ENCODE data around the gene ZBTB9. TPM values are rescaled to one million over a fixed set of nuclear protein-coding genes. Genes with fewer than 3 reads are reported as not detected.
A peak's percentile ranks its signal among the peaks of the same experiment; 100 is the strongest.

Gene ZBTB9
- total RNA-seq, 4 donors from 2014 or later: 2.8 to 4.8 (median 3.3) TPM

- TF ChIP-seq, protein P1, sequence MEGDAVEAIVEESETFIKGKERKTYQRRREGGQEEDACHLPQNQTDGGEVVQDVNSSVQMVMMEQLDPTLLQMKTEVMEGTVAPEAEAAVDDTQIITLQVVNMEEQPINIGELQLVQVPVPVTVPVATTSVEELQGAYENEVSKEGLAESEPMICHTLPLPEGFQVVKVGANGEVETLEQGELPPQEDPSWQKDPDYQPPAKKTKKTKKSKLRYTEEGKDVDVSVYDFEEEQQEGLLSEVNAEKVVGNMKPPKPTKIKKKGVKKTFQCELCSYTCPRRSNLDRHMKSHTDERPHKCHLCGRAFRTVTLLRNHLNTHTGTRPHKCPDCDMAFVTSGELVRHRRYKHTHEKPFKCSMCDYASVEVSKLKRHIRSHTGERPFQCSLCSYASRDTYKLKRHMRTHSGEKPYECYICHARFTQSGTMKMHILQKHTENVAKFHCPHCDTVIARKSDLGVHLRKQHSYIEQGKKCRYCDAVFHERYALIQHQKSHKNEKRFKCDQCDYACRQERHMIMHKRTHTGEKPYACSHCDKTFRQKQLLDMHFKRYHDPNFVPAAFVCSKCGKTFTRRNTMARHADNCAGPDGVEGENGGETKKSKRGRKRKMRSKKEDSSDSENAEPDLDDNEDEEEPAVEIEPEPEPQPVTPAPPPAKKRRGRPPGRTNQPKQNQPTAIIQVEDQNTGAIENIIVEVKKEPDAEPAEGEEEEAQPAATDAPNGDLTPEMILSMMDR (IDR thresholded peaks at IDR 0.05): no peak
- TF ChIP-seq POLR2A (IDR thresholded peaks at IDR 0.05): no peak
- Histone ChIP-seq H3K27ac (peak overlapping the region; percentile 16 to 99 (median 96)), H3K4me1 (peaks cover 41 to 89% (median 49%) of the 10 kb centered on the region in 3 donors), H3K27me3 (no peaks in the 10 kb centered on the region), H3K9me3 (no peaks in the 10 kb centered on the region), H3K36me3 (peaks cover 9 to 44% (median 36%) of the 10 kb centered on the region in 3 donors), H3K4me3 (peak overlapping the region; percentile 41 to 85 (median 72))
- no peak for DNase-seq
- WGBS, 2 donors: 21 to 36% methylated on average over 12 of the region's 12 CpGs
- intact Hi-C loops (cut with DNase I): loop anchor here (10.0 kb wide), 1 partner anchor 158 kb away; no protein-coding TSS in a partner anchor
Observed at GRCh38 chr6:33416386-33417127, 37.8 kb upstream of the ZBTB9 start.

DNA sequence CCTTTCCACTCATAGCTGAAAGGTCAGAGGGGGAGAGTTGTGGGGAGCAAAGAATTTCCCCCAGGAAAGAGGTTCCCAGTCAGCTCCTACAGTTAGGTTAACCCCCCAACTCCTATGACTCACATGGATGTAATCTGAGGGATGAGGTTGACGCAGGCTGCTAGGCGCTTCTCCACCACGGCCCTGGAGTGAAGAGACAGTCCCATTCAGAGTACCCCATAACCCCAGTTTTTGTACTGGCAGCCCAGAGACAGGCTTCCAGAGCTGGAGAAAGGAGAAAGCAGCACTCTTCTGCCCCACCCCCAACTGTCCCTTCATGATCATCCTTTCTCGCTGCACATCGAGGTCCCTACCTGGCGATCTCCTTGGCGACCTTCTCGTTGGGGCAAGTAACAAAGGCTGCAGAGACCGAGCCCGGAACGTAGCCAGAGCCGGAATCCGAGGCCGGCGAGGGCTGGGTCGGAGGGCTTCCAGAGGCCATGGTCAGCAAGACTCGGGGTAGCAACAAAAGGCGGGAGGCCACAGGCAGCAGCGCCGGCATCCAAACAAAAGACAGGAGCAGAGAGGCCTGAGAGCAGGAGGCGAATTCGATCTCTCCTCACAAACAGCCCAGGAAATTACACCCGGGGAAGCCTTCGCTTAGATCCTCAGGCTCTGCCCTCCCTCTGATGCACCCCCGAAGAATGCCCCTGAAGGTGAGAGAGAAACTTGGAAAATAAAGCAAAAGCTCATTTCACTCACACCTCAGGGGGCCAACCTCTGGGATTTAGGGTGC, 37.1 kb upstream of the ZBTB9 start:
- TF ChIP-seq POLR2A (IDR thresholded peaks at IDR 0.05): no peak
- TF ChIP-seq, protein P1 (IDR thresholded peaks at IDR 0.05): no peak
- intact Hi-C loops (cut with DNase I): loop anchor here (10.0 kb wide), 1 partner anchor 157 kb away; no protein-coding TSS in a partner anchor
- Histone ChIP-seq H3K27ac (peak overlapping the region; percentile 89 to 99 (median 96)), H3K4me1 (peaks cover 35 to 82% (median 42%) of the 10 kb centered on the region in 3 donors), H3K9me3 (no peaks in the 10 kb centered on the region), H3K4me3 (peak overlapping the region; percentile 41 to 85 (median 72)), H3K36me3 (peaks cover 9 to 42% (median 35%) of the 10 kb centered on the region in 3 donors), H3K27me3 (no peaks in the 10 kb centered on the region)
- no peak for DNase-seq
- 2 to 5% methylated on average over 8 to 11 of the region's 25 CpGs for WGBS, 2 donors

- WGBS, 2 donors: 0% methylated on average over 11 of the region's 51 CpGs
- Histone ChIP-seq H3K9me3 (no peaks in the 10 kb centered on the region), H3K27me3 (no peaks in the 10 kb centered on the region), H3K36me3 (peaks cover 9 to 35% (median 27%) of the 10 kb centered on the region in 3 donors), H3K27ac (peak within 1 kb of the TSS; percentile 89 to 99 (median 96)), H3K4me1 (peaks cover 35 to 74% (median 37%) of the 10 kb centered on the region in 3 donors), H3K4me3 (peak within 1 kb of the TSS; percentile 41 to 85 (median 72))
- intact Hi-C loops (cut with DNase I): loop anchor here (10.0 kb wide), 1 partner anchor 157 kb away; no protein-coding TSS in a partner anchor
- peak; percentile 97 for DNase-seq
- TF ChIP-seq, protein P1 (IDR thresholded peaks at IDR 0.05): peak; percentile 21 to 53 (median 40)
- TF ChIP-seq POLR2A (IDR thresholded peaks at IDR 0.05): peak in 3 of 4 donors; percentile 54 to 82 (median 74)
Observed at GRCh38 chr6:33417903-33418689, 36.3 kb upstream of the ZBTB9 start, which contains the start of gene CUTA. CUTA (minus strand) TSS chr6:33418107; CDS start chr6:33418000, 107 bp downstream.

GRCh38 chr6:33418690-33419291, 35.6 kb upstream of the ZBTB9 start:
- DNase-seq: no peak
- H3K4me1 ChIP-seq: peaks cover 35 to 70% (median 37%) of the 10 kb centered on the region in 3 donors
- TF ChIP-seq, protein P1 (IDR thresholded peaks at IDR 0.05): no peak
- no peak for TF ChIP-seq POLR2A (IDR thresholded peaks at IDR 0.05)
- H3K9me3 ChIP-seq: no peaks in the 10 kb centered on the region
- H3K27ac ChIP-seq: peak overlapping the region; percentile 89 to 99 (median 96)
- peak overlapping the region; percentile 24 to 85 (median 72) for H3K4me3 ChIP-seq
- intact Hi-C loops (cut with DNase I): loop anchor here (10.0 kb wide), 1 partner anchor 156 kb away; no protein-coding TSS in a partner anchor
- H3K27me3 ChIP-seq: no peaks in the 10 kb centered on the region
- 27 to 39% methylated on average over 7 to 8 of the region's 8 CpGs for WGBS, 2 donors
- peaks cover 9 to 28% (median 23%) of the 10 kb centered on the region in 3 donors for H3K36me3 ChIP-seq
